H1 (cell line): Measurements from ENCODE around the gene DENND11. TPM values are rescaled to one million over a fixed set of nuclear protein-coding genes. Genes with fewer than 3 reads are reported as not detected.

ENCODE experiments used
- CTCF ChIA-PET: fragments of 300-600 bp; sonication (Branson Sonifier 250); formaldehyde crosslinking; loops from one replicate; lab custom pipeline; 2021; ENCODE audit not compliant: partially characterized antibody; lab: Charles Lee
- POLR2A ChIA-PET: fragments of 300-600 bp; sonication (Branson Sonifier 250); formaldehyde crosslinking; loops from one replicate; lab custom pipeline; 2021; ENCODE audit warnings: inconsistent platforms; ENCODE audit not compliant: partially characterized antibody; lab: Charles Lee
- DNase-seq, 2 experiments: peaks; one replicate each; pipeline versions ENCODE4 v3.0.0 to v3.0.0-alpha.2; 2010 to 2022; ENCODE audit warnings: low spot score in 2 of 2, low read depth in 1 of 2, mixed read lengths in 1 of 2
- FAIRE-seq: peaks from 2 replicates; lab custom pipeline; 2011; peaks lifted over from hg19 to GRCh38; lab: Jason Lieb, UNC
- H2AFZ ChIP-seq: 2 replicates; pipeline ENCODE4 v1.8.1; 2012; ENCODE audit warnings: low read length, inconsistent platforms
- H2AK5ac ChIP-seq: 2 replicates; pipeline ENCODE4 v1.6.1; 2013; ENCODE audit warnings: low read depth, low read length
- H2BK120ac ChIP-seq: replicated peaks from 2 replicates; pipeline ENCODE3; 2013; ENCODE audit warnings: low read depth, low read length, inconsistent platforms
- H2BK12ac ChIP-seq: 2 replicates; pipeline ENCODE4 v1.6.1; 2013; ENCODE audit warnings: low read depth, low read length
- H2BK15ac ChIP-seq: 2 replicates; pipeline ENCODE4 v1.6.1; 2013; ENCODE audit warnings: low read length
- H2BK20ac ChIP-seq: 2 replicates; pipeline ENCODE4 v1.6.1; 2013; ENCODE audit warnings: low read length
- H2BK5ac ChIP-seq: 2 replicates; pipeline ENCODE4 v1.6.1; 2013; ENCODE audit warnings: low read depth, low read length
- H3K14ac ChIP-seq: 2 replicates; pipeline ENCODE4 v1.6.1; 2013; ENCODE audit warnings: inconsistent platforms; ENCODE audit not compliant: insufficient read length
- H3K18ac ChIP-seq: 2 replicates; pipeline ENCODE4 v1.6.1; 2013; ENCODE audit warnings: low read length; ENCODE audit errors: extremely low read depth
- H3K23ac ChIP-seq: 2 replicates; pipeline ENCODE4 v1.6.1; 2013; ENCODE audit warnings: inconsistent platforms; ENCODE audit not compliant: insufficient read length
- H3K23me2 ChIP-seq: 2 replicates; pipeline ENCODE4 v1.6.1; 2013; ENCODE audit warnings: low read depth, low read length
- H3K27ac ChIP-seq: 2 replicates; pipeline ENCODE4 v1.6.1; 2011; ENCODE audit warnings: low read depth, low read length, inconsistent platforms
- H3K27me3 ChIP-seq, 4 experiments: replicated peaks in 1 of 4; 1 replicate in 1 of 4; 2 replicates in 3 of 4; pipeline versions ENCODE4 v1.6.1 to v1.8.1; 2011 to 2013; ENCODE audit warnings: low read length in 3 of 4, mild to moderate bottlenecking in 3 of 4, inconsistent platforms in 2 of 4, mixed read lengths in 2 of 4, moderate library complexity in 1 of 4; ENCODE audit not compliant: control insufficient read depth in 3 of 4, insufficient read depth in 3 of 4; ENCODE audit errors: extremely low read depth in 1 of 4
- H3K36me3 ChIP-seq, 4 experiments: 2 replicates each; pipeline versions ENCODE4 v1.6.1 to v1.8.1; 2011 to 2013; ENCODE audit warnings: mild to moderate bottlenecking in 4 of 4, low read length in 3 of 4, moderate library complexity in 2 of 4, control low read depth in 1 of 4, inconsistent platforms in 1 of 4; ENCODE audit not compliant: insufficient read depth in 4 of 4, control insufficient read depth in 2 of 4
- H3K4ac ChIP-seq: replicated peaks from 2 replicates; pipeline ENCODE3; 2013; ENCODE audit warnings: low read length, low read depth, mixed read lengths, inconsistent platforms; ENCODE audit not compliant: insufficient read length
- H3K4me1 ChIP-seq, 4 experiments: replicated peaks in 1 of 4; 1 replicate in 1 of 4; 2 replicates in 3 of 4; pipeline versions ENCODE4 v1.6.1 to v1.8.1; 2011 to 2013; ENCODE audit warnings: low read length in 3 of 4, inconsistent platforms in 2 of 4, mixed read lengths in 1 of 4; ENCODE audit not compliant: insufficient read depth in 4 of 4, control insufficient read depth in 3 of 4
- H3K4me2 ChIP-seq, 2 experiments: 2 replicates each; pipeline versions ENCODE4 v1.6.1 to v1.8.1; 2011 to 2013; ENCODE audit warnings: low read depth in 2 of 2, low read length in 2 of 2, control low read depth in 1 of 2, inconsistent platforms in 1 of 2, mild to moderate bottlenecking in 1 of 2; ENCODE audit not compliant: insufficient read depth in 1 of 2
- H3K4me3 ChIP-seq, 4 experiments: fragments of 200-600, 300-600 bp in 1 of 4; sonication (generic), shearing (Covaris generic), sonication (Bioruptor Twin) in 1 of 4; 2 replicates each; pipeline versions ENCODE4 v1.5.1 to v1.8.1; 2011 to 2016; ENCODE audit warnings: low read length in 4 of 4, low read depth in 3 of 4, control low read depth in 2 of 4, inconsistent platforms in 2 of 4, mild to moderate bottlenecking in 2 of 4, mixed read lengths in 1 of 4, moderate library complexity in 1 of 4; ENCODE audit not compliant: insufficient read depth in 2 of 4; ENCODE audit errors: extremely low read depth in 1 of 4
- H3K56ac ChIP-seq: replicated peaks from 2 replicates; pipeline ENCODE3; 2013; ENCODE audit warnings: low read depth, mild to moderate bottlenecking, mixed read lengths, low read length, inconsistent platforms; ENCODE audit not compliant: insufficient read length
- H3K79me1 ChIP-seq: 2 replicates; pipeline ENCODE4 v1.6.1; 2013; ENCODE audit warnings: low read depth, low read length, control low read depth
- H3K79me2 ChIP-seq, 2 experiments: 2 replicates each; pipeline versions ENCODE4 v1.6.1 to v1.8.1; 2012 to 2013; ENCODE audit warnings: low read length in 2 of 2, mild to moderate bottlenecking in 2 of 2, inconsistent platforms in 1 of 2; ENCODE audit not compliant: insufficient read depth in 2 of 2, control insufficient read depth in 1 of 2
- H3K9ac ChIP-seq, 4 experiments: replicated peaks in 1 of 4; 1 replicate in 1 of 4; 2 replicates in 3 of 4; pipeline versions ENCODE4 v1.6.1 to v1.8.1; 2011 to 2013; ENCODE audit warnings: low read depth in 3 of 4, low read length in 3 of 4, control low read depth in 2 of 4, mild to moderate bottlenecking in 2 of 4, moderate library complexity in 2 of 4, inconsistent platforms in 1 of 4; ENCODE audit errors: extremely low read depth in 1 of 4
- H3K9me3 ChIP-seq, 2 experiments: 2 replicates each; pipeline versions ENCODE4 v1.6.1 to v1.8.1; 2012 to 2013; ENCODE audit warnings: mild to moderate bottlenecking in 2 of 2, moderate library complexity in 2 of 2, control low read depth in 1 of 2, inconsistent platforms in 1 of 2, low read depth in 1 of 2, low read length in 1 of 2, mixed read lengths in 1 of 2; ENCODE audit not compliant: insufficient read depth in 2 of 2
- H4K20me1 ChIP-seq, 2 experiments: replicated peaks in 1 of 2; 2 replicates each; pipeline versions ENCODE3 to v1.8.1; 2011 to 2013; ENCODE audit warnings: inconsistent platforms in 2 of 2, low read length in 2 of 2, mild to moderate bottlenecking in 1 of 2; ENCODE audit not compliant: insufficient read depth in 2 of 2, control insufficient read depth in 1 of 2
- H4K5ac ChIP-seq: 2 replicates; pipeline ENCODE4 v1.6.1; 2013; ENCODE audit warnings: low read length, low read depth, mixed read lengths, inconsistent platforms; ENCODE audit not compliant: insufficient read length
- H4K8ac ChIP-seq: 2 replicates; pipeline ENCODE4 v1.8.0; 2013; ENCODE audit warnings: mild to moderate bottlenecking, moderate library complexity, low read length, inconsistent platforms; ENCODE audit not compliant: insufficient read depth; ENCODE audit errors: extremely low read depth
- H4K91ac ChIP-seq: replicated peaks from 2 replicates; pipeline ENCODE3; 2013; ENCODE audit warnings: low read length, mixed read lengths, inconsistent platforms; ENCODE audit not compliant: insufficient read length
- BCL11A ChIP-seq, 2 experiments: IDR thresholded peaks; one replicate each; pipeline ENCODE4 v1.6.1; 2011; ENCODE audit warnings: low read depth in 2 of 2, low read length in 2 of 2, mild to moderate bottlenecking in 2 of 2
- CREB1 ChIP-seq: IDR thresholded peaks from 2 replicates; pipeline ENCODE4 v1.6.1; 2012; ENCODE audit warnings: inconsistent platforms
- CTBP2 ChIP-seq: IDR thresholded peaks from 2 replicates; pipeline ENCODE4 v1.7.0; 2011; ENCODE audit warnings: borderline replicate concordance, mild to moderate bottlenecking, moderate library complexity, mixed read lengths, low read length; ENCODE audit not compliant: insufficient read depth, insufficient read length
- KDM1A ChIP-seq: fragments of 200-600, 300-600 bp; sonication (generic); IDR thresholded peaks from 2 replicates; pipeline ENCODE4 v1.7.1; 2016; ENCODE audit warnings: mild to moderate bottlenecking, low read length, borderline replicate concordance
- RAD21 ChIP-seq, 2 experiments: IDR thresholded peaks in 1 of 2; conservative IDR thresholded peaks in 1 of 2; 2 replicates each; pipeline ENCODE4 v1.6.1; 2011; ENCODE audit warnings: low read depth in 2 of 2, low read length in 2 of 2, improper control_type of control experiment in 1 of 2, inconsistent platforms in 1 of 2, mild to moderate bottlenecking in 1 of 2, moderate library complexity in 1 of 2
- RNF2 ChIP-seq: fragments of 200-900, 300-1000 bp; sonication (generic); IDR thresholded peaks from 2 replicates; pipeline ENCODE4 v1.7.1; 2016; ENCODE audit warnings: borderline replicate concordance, low read depth, mild to moderate bottlenecking, antibody characterized with exemption, low read length; ENCODE audit not compliant: poor library complexity, severe bottlenecking; ENCODE audit errors: missing control alignments
- SAP30 ChIP-seq: fragments of 300-600 bp; sonication (generic); IDR thresholded peaks from 2 replicates; pipeline ENCODE4 v1.7.1; 2012; ENCODE audit warnings: low read length, moderate library complexity, mild to moderate bottlenecking, inconsistent platforms; ENCODE audit not compliant: insufficient read depth, insufficient replicate concordance
- SIN3A ChIP-seq, 2 experiments: IDR thresholded peaks in 1 of 2; conservative IDR thresholded peaks in 1 of 2; 2 replicates each; pipeline ENCODE4 v1.6.1; 2011 to 2012; ENCODE audit warnings: low read length in 2 of 2, improper control_type of control experiment in 1 of 2, low read depth in 1 of 2, mild to moderate bottlenecking in 1 of 2
- ZNF274 ChIP-seq: IDR thresholded peaks from 2 replicates; pipeline ENCODE4 v1.7.0; 2012; ENCODE audit warnings: low read length, borderline replicate concordance; ENCODE audit errors: extremely low read depth
- WGBS, 2 experiments: shearing (Covaris generic) in 1 of 2; methylation state at CpG; one replicate each; pipeline versions ENCODE4 v1.1.6 to v1.1.7; 2013 to 2015; ENCODE audit warnings: low lambda C conversion rate in 2 of 2, mixed read lengths in 2 of 2, inconsistent platforms in 1 of 2, low coverage in 1 of 2, missing lambda C conversion rate in 1 of 2; ENCODE audit not compliant: insufficient replicate concordance in 2 of 2, insufficient coverage in 1 of 2, insufficient read length in 1 of 2; ENCODE audit errors: extremely low coverage in 1 of 2, missing lambda C conversion rate in 1 of 2; 5-methylcytosine and 5-hydroxymethylcytosine counted together
- polyA plus RNA-seq, 7 experiments: library from polyadenylated mRNA; depleted of rRNA in 3 of 7; stranded (reverse) in 5 of 7; unstranded in 2 of 7; fragments of >200 nt in 5 of 7; fragments of 200-250 nt in 2 of 7; gene quantifications; 1 replicate in 5 of 7; 2 replicates in 1 of 7; 4 replicates in 1 of 7; pipeline versions ENCODE4 v1.2.1 to v1.2.3, GENCODE V29; 2011 to 2013; ENCODE audit warnings: missing spikeins in 2 of 7, mixed read lengths in 2 of 7
- total RNA-seq: library from RNA; stranded (reverse); fragmentation: NEBNext Ultra II Directional; extraction: Animal tissue kit (Norgen Biotek cat#: 25700); gene quantifications from 2 replicates; pipeline ENCODE4 v1.2.1, GENCODE V29; 2021

The DENND11 gene
- total and polyA plus RNA-seq, 2 of the 8 experiments (the other 6 are each of a cell fraction or from before 2014, with no cell fraction given), result 8.0 to 26.8 TPM

GRCh38 chr7:141710301-141710700, 8.3 kb upstream of the DENND11 start:
- Histone ChIP-seq H2BK5ac (no peak overlapping the region), H3K56ac (no peak overlapping the region), H3K4me2 (no peak overlapping the region; a peak in 1 of 4 replicates), H3K14ac (no peak overlapping the region), H3K4me3 (no peak overlapping the region), H3K4ac (no peak overlapping the region), H3K79me2 (no peaks in the 10 kb centered on the region), H3K9me3 (no peaks in the 10 kb centered on the region), H3K79me1 (no peaks in the 10 kb centered on the region), H3K27me3 (no peaks in the 10 kb centered on the region), H2BK120ac (no peak overlapping the region), H4K5ac (no peak overlapping the region), H4K20me1 (no peaks in the 10 kb centered on the region), H3K27ac (no peak overlapping the region), H2BK15ac (no peak overlapping the region), H3K18ac (no peak overlapping the region), H4K91ac (no peak overlapping the region), H3K4me1 (peaks cover 0 to 8% (median 0%) of the 10 kb centered on the region in 4 experiments; a peak in 1 of 7 replicates), H2AK5ac (no peak overlapping the region), H3K23ac (no peak overlapping the region), H3K36me3 (no peaks in the 10 kb centered on the region), H3K23me2 (no peaks in the 10 kb centered on the region; the same call in 1 of the 2 replicates), H2BK20ac (0 out of 2 replicates have a peak overlapping the region, but pooled peaks have one; percentile 35), H3K9ac (no peak overlapping the region), H2AFZ (no peak overlapping the region), H2BK12ac (no peak overlapping the region), H4K8ac (no peak overlapping the region)
- no peak for FAIRE-seq
- CTCF ChIA-PET, result interaction anchor here (1.5 to 3.7 kb wide), 4 partner anchors 28 to 59 kb away, joined by 3 to 15 read pairs (median 9); partner anchors contain the start of gene SSBP1
- DNase-seq, result no peak
- WGBS, 2 experiments, result 56% methylated on average over 1 of the region's 1 CpG; no CpG with 5 or more reads in 1 of the 2 experiments
- POLR2A ChIA-PET, result interaction anchor here (0.9 to 1.0 kb wide), 2 partner anchors 21 to 32 kb away, joined by 3 read pairs; no protein-coding TSS in a partner anchor
- no peak for TF ChIP-seq RNF2
- no peak for TF ChIP-seq BCL11A (IDR thresholded peaks at IDR 0.05; ENCODE audit: low read depth in 2 of 2, low read length in 2 of 2)
- TF ChIP-seq SAP30, result no peak
- TF ChIP-seq SIN3A (conservative IDR thresholded peaks at IDR 0.05 in 1 of 2, IDR thresholded peaks at IDR 0.05 in 1 of 2; ENCODE audit: low read depth in 1 of 2, low read length in 2 of 2), result no peak
- TF ChIP-seq ZNF274, result no peak
- TF ChIP-seq CTBP2, result no peak
- TF ChIP-seq RAD21 (IDR thresholded peaks at IDR 0.05 in 1 of 2, conservative IDR thresholded peaks at IDR 0.05 in 1 of 2; ENCODE audit: low read depth in 2 of 2, low read length in 2 of 2), result no peak
- TF ChIP-seq KDM1A, result no peak
- TF ChIP-seq CREB1, result no peak
